HG03457 (cell line): ENCODE measurements around the gene ZFP64.
"Not testable (repeated sequence)": the region's sequence is repeated elsewhere in the genome, so short reads cannot be mapped to it uniquely, and the experiment has no call there.

Experiments used
- ATAC-seq: cut with Tn5 transposase; IDR thresholded peaks from one replicate; pipeline ENCODE4 v1.9.1; 2021; ENCODE audit warnings: moderate number of reproducible peaks; ENCODE audit not compliant: unreplicated experiment

The ZFP64 gene

GRCh38 chr20:52207020-52207810, 15.6 kb upstream of the ZFP64 start:
- ATAC-seq, result no peak

DNA sequence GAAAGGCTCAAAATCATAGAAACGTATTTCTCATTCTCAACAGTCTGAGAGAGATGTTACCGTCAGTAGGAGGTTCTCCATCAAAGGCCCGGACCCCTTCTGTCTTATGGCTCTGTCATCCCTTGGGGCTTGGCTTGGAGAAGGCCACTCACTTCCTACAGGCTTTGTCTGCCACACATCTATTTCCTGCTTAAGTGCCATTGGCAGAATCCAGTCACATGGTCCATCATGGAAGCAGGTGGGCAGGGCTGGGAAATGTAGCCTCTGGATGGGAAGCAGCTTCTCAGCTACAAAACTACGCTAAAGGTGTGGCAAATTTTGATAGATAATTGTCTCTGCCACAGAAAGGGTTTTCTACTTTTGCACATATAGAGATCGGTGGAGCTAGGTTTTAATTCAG, 12.6 kb upstream of the ZFP64 start:
- ATAC-seq, result no peak

DNA sequence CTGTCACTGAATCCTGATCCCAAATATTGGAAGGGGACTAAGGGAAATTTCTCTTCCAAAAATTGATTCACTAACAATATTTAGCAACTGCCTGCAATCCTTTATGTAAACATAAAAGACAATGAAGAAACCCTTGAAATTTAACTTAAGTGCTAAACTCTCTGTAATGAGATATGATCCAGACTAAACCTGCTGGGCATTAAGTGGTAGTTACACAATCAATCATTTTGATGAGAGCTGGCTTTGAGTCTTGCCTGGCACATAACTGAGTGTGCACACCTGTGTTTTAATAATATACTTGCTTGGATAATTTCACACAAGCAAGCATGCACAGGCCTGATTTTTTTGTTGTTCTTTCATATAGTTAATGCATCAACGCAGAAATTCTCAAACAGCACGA, 9.8 kb upstream of the ZFP64 start:
- ATAC-seq, result no peak

- no peak for ATAC-seq
These were observed 9.3 kb upstream of the ZFP64 start for GRCh38 chr20:52200870-52201269.

- no peak for ATAC-seq
These were observed 5.3 kb upstream of the ZFP64 start for GRCh38 chr20:52196845-52197244.

DNA sequence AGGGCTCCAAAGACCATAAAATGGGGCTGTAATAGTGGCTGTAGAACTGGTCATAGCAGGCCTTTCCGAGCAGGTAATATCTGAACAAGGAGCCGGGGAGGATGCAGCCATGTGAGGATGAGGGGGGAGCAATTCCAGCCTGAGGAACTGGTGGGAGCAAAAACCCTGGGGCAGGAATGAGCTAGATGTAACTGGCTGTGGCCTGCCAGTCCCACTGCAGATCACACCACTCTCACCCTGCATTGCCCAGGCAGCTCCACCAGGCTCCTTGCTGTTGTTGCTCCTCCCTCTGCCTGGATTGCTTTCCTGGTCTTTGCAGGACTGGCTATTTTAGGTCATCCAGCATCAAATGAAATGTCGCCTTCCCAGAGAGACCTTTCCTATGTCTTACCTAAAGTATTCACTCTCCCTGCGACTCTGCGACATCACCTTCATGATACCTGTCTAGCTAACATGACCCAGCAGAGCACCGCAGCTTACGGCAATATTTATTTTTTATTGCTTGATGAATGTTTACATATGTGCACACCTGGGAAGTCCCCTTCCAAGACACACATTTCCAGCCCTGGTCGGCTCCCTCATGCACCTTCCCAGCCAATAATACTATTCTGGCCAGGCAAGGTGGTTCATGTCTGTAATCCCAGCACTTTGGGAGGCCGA, 2.4 kb upstream of the ZFP64 start:
- no peak for ATAC-seq

- no peak for ATAC-seq
These were observed 1.6 kb upstream of the ZFP64 start for GRCh38 chr20:52193133-52193532.

DNA sequence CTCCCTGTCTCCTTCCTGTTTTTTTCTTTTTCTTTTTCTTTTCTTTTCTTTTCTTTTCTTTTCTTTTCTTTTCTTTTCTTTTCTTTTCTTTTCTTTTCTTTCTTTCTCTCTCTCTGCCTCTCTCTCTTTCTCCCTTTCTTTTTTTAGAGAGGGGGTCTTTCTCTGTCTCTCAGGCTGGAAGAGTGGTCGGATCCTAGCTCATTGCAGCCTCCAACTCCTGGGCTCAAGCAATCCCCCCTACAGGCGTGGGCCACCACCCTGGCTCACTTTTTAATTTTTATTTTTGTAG, 1.1 kb upstream of the ZFP64 start:
- not testable (repeated sequence) for ATAC-seq

- peak; percentile 36 for ATAC-seq
These were observed 538 bp upstream of the ZFP64 start for GRCh38 chr20:52191916-52192718.

DNA sequence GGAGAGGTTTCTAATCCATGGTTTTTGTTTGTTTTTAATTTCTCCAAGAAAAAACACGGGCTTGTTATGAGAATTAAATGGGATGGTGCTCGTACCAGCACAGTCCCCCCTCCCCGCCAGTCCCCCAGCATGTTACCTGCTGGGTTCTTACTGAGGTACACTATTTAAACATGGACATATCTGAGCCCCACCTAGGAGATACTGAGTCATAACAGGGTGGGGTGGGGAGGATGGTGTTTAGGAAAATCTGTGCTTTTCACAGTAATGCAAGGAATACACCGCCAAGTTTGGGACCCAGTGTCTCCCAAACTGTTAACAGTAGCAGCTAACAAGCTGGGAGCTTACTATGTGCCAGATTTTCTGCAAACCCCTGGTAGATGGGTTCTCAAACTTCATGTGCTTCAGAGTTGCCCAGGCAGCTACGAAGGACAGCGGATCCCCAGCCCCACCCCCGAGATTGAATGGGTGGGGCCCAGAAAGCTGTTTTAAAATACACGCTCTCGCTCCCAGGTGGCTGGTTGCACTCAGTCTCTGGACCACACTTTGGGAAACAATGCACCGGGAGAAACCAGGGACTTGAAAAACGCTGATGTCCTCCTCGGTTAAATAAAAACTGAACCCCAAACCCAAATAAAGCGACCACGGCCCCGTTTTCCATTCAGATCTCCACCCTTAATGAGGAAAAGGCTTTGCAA, 995 bp downstream of the ZFP64 start:
- ATAC-seq, result no peak

GRCh38 chr20:52181766-52182165, 9.8 kb downstream of the ZFP64 start:
- ATAC-seq, result no peak

DNA sequence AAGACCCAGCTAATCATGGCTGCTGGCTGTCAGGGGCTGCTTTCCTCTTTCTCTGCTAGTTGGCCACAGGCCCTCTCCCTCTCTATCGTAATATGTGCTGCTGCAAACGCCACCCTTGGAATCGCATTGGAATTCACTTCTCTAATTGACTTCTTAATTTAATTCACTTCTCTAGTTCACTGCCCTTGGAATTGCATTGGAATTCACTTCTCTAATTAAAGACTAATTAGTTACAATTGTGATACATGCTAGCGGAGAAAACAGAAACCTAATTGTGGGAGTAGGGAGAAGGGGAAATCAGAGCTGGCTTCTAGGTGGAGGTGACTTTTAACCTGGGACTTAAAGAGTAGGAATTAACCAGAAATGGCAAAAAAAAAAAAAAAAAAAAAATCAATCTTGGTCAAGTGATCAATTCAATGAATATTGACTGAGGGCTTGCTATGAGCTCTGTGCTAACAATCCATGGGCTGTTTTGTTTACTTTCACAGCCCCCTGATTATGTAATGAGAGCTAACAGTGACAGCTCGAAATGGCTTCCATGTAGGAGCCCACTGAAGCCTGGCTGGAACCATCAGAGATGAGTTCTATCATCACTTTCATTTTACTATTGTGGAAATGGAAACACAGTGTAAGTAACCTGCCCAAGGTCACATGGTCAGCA, 11.3 kb downstream of the ZFP64 start:
- ATAC-seq, result no peak

DNA sequence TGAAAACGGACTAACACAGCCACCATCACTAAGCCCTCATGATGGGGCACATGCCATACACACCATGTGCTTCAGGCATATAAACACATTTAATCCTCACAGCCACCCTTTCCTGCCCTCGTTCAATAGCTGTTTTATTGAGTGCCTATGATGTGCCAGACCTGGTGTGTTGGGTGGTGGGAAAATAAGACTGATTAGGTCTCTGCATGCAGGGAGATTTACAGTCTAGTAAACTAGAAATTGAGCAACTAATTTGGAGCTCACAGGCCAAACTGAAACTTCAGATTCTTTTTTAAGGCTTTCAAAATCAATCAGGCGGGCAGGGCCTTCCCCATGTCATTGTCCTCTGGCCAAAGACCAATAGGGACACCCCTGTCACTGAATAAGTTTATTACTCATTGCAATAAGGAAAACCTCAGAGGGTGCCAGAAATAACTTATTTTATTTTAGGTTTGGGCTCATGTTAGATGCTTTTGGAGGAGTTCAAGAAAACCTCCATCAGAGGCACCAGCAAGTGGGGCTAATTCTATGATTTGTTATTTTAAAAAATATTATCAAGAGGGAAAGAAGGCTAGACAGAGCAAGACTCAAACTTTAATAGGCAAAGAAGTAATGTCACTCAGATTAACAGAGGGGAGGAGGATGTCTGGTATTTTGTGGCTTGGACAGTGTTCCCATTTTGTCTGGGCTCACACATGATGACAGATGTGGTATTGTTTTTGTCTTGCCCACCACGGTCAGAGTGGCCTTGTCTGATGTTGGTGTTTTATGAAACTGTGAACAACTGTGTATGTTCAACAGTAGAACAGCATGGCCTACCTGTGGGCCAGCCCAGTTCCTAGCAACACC, 12.0 kb downstream of the ZFP64 start:
- ATAC-seq, result peak; percentile 84

GRCh38 chr20:52178691-52179090, 12.9 kb downstream of the ZFP64 start:
- no peak for ATAC-seq

GRCh38 chr20:52175840-52176239, 15.7 kb downstream of the ZFP64 start:
- ATAC-seq, result no peak

DNA sequence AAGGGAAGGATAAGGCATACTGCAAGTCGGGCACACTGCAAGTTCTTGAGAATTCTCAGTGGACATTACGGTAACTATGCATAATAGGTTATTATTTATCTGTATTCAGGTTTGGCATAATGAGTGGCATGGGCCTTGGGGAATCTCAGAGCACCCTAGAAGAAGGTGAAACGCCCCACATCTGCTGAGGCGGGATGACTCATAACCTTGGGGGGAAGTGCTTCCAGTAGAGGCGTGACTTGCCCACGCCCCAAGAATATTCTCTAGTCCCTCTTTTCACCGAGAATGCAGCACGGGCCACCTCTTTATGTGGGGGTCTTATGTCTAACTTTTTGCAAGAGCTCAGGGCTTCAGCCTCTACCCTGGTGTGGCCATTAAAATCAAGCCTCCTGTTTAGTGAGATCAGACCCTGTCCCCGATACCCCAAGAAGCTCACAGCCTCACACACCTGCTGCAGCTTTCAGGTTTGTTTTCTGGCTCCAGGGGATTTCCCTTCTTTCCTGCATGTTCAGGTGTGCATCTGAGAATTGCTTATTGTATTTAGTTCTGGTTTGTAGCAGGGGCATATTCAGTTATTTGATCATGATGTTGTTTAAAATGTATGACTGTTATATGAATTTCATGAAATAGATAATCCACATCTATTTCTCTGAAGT, 19.1 kb downstream of the ZFP64 start:
- peak; percentile 65 for ATAC-seq

DNA sequence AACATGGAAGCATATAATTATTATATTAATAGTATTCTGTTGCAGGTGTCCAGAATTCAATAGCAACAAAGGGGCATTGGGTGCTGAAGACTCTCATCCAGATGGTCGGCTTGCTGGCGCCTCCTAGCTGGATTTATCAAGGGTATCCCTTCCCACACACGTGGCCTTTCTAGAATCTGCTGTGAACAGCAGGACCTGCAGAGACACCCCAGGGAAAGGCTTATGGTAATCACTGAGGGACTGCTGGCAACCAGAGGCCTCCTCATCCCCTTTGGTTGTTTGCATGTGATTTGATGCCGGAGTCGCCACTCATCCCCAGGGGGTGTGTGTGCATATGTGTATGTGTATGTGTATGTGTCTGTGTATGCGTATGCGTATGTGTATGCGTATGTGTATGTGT, 20.6 kb downstream of the ZFP64 start:
- no peak for ATAC-seq

DNA sequence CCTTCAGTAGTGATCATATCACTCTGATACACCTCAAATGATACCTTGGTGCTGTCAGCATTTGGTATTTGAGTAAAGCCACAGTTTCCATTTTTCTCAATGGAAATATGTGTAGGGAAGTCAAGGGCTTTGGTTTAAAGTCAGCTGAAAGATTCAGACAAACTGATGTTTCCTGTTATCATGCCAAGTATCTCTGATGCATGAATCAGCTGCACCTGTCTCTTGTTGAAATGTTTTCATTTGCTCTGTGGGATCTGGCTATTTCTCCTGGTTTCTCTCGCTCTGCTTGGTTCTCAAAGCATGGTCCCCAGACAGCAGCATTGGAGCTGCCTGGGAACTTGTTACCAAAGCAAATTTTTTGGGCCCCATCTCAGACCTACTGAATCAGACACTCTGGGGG, 23.5 kb downstream of the ZFP64 start:
- ATAC-seq, result no peak

DNA sequence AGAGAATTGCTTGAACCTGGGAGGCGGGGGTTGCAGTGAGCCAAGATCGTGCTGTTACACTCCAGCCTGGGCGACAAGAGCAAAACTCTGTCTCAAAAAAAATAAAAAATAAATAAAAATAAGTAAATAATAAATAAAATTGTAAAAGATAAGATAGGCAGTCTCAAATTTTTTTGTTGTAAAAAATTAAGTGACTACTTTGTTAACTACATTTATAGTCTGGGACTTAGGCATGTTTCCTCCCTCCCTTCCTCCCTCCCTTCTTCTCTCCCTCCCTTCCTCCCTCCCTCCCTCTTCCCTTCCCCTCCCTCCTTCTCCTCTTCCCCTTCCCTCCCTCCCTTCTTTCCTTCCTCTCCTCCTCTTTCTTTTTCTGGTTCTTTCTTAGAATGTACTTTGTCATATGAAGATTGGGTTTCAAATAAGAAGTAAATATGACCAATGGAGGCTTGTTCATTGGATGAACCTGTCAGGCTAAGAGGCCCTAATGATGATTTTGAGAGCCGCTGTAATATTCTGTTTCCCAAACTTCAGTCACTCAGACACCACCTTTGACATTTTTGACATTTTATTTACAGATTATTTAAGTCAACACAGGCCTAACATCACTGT, 24.2 kb downstream of the ZFP64 start:
- ATAC-seq, result no peak
